Caco-2 (cell line): Measurements from ENCODE around the gene AUTS2. TPM values are rescaled to one million over a fixed set of nuclear protein-coding genes. Genes with fewer than 3 reads are reported as not detected.

Source experiments
- BruUV-seq: library from RNA; stranded (reverse); fragments of 400-500 nt; replicated peaks from 2 replicates; lab custom pipeline; 2021; lab: Mats Ljungman, UMichigan
- CTCF ChIA-PET: fragments of 300-600 bp; sonication (Branson Sonifier 250); formaldehyde crosslinking; loops from one replicate; lab custom pipeline; 2022; ENCODE audit warnings: antibody characterized with exemption; lab: Charles Lee
- POLR2A ChIA-PET: fragments of 300-600 bp; sonication (Branson Sonifier 250); formaldehyde crosslinking; loops from one replicate; lab custom pipeline; 2022; ENCODE audit warnings: antibody characterized with exemption; lab: Charles Lee
- DNase-seq, 2 experiments: peaks; one replicate each; pipeline versions ENCODE4 v3.0.0 to v3.0.0-alpha.2; 2020 to 2022
- H3K27me3 ChIP-seq: replicated peaks from 2 replicates; pipeline ENCODE4 v1.6.0; 2011; ENCODE audit warnings: low read length; ENCODE audit not compliant: control insufficient read depth, insufficient read depth
- H3K36me3 ChIP-seq: 2 replicates; pipeline ENCODE4 v1.5.1; 2011; ENCODE audit warnings: low read length; ENCODE audit not compliant: control insufficient read depth, insufficient read depth
- H3K4me1 ChIP-seq: fragments of 250-450 bp; sonication (Bioruptor Pico); 2 replicates; pipeline ENCODE4 v1.5.1; 2020; ENCODE audit warnings: mild to moderate bottlenecking
- H3K4me3 ChIP-seq: 2 replicates; pipeline ENCODE4 v1.5.1; 2011; ENCODE audit warnings: low read depth, mild to moderate bottlenecking, control low read depth, low read length
- H3K9me3 ChIP-seq: fragments of 250-450 bp; sonication (Bioruptor Pico); 2 replicates; pipeline ENCODE4 v1.5.1; 2020; ENCODE audit warnings: mild to moderate bottlenecking, moderate library complexity
- H3K27ac Mint-ChIP-seq: one replicate; pipeline ENCODE4 v1.8.0; 2022; ENCODE audit warnings: mixed read lengths; ENCODE audit not compliant: unreplicated experiment
- H3K27me3 Mint-ChIP-seq: one replicate; pipeline ENCODE4 v1.8.0; 2022; ENCODE audit warnings: mixed read lengths; ENCODE audit not compliant: insufficient read depth, unreplicated experiment
- H3K36me3 Mint-ChIP-seq: one replicate; pipeline ENCODE4 v1.8.0; 2022; ENCODE audit warnings: mild to moderate bottlenecking, mixed read lengths; ENCODE audit not compliant: insufficient read depth, unreplicated experiment
- H3K4me1 Mint-ChIP-seq: one replicate; pipeline ENCODE4 v1.8.0; 2022; ENCODE audit warnings: low read depth, mixed read lengths; ENCODE audit not compliant: unreplicated experiment
- H3K4me3 Mint-ChIP-seq: one replicate; pipeline ENCODE4 v1.8.0; 2022; ENCODE audit warnings: mild to moderate bottlenecking, moderate library complexity, mixed read lengths; ENCODE audit not compliant: unreplicated experiment
- H3K9me3 Mint-ChIP-seq: one replicate; pipeline ENCODE4 v1.8.0; 2022; ENCODE audit warnings: mixed read lengths; ENCODE audit not compliant: unreplicated experiment
- intact Hi-C: fragments of 100-400 bp; cut with micrococcal nuclease; formaldehyde crosslinking; loops from one replicate; pipeline ENCODE4 v1.10.0; 2022; ENCODE audit not compliant: unreplicated experiment
- total RNA-seq: library from RNA; stranded (reverse); gene quantifications from 2 replicates; pipeline ENCODE4 v1.2.3, GENCODE V29; 2022
- TF ChIP-seq, protein P1 (sequence below), 2 experiments: fragments of 200-600 bp in 1 of 2; IDR thresholded peaks; 1 replicate in 1 of 2; 2 replicates in 1 of 2; pipeline versions ENCODE4 v1.5.1 to v1.8.0; 2011 to 2022; ENCODE audit warnings: antibody characterized with exemption in 1 of 2, control low read depth in 1 of 2, inconsistent platforms in 1 of 2, low read depth in 1 of 2, low read length in 1 of 2, mild to moderate bottlenecking in 1 of 2, moderate library complexity in 1 of 2; ENCODE audit not compliant: insufficient read depth in 1 of 2, severe bottlenecking in 1 of 2, unreplicated experiment in 1 of 2

AUTS2 gene
- total RNA-seq, 1 experiment from 2014 or later: 37.1 TPM

DNA sequence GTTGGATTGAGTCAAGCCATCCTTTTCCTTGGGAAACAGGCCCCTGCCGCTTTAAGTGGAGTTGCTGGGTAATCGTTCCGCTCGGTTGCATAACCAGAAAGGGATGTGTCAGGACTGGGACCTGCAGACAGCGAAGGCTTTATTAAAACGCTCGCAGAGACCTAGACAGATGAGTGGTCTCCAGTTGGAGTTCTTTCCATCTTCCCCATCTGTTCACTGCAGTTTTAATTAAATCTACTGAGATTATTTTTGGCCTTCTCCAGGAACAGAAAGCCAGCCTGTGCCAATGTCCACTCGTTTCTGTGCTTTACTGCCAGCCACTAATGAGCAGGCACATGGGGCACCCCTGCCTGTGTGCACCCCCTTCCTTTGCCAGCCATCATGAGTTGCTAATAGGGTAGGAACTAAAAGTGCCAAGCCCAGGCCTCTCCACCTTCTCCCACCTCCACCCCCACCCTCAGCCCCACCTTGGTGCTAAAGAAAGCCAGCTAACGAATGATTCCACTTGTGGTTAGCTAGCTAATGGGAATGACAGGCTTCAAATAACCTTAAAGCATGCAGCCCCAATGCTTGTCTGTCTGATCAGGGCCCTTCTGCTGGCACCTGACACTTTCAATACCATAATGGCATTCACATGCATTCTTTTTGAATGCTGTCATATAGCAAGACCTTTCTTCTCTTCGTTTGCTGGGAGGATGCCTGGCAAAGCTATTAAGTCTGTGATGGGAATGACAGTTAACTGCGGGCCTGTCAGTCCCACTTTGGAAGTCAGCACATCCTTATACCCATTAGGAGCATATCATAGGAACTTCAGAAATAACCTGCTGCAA lies 976.9 kb downstream of the AUTS2 start:
- no TSS peak for BruUV-seq
- CTCF ChIA-PET: no interaction called here
- Mint-ChIP-seq H3K36me3 (no peaks in the 10 kb centered on the region), H3K27ac (no peak overlapping the region), H3K4me3 (no peak overlapping the region), H3K4me1 (peaks cover 24% of the 10 kb centered on the region), H3K9me3 (peaks cover 9% of the 10 kb centered on the region), H3K27me3 (no peaks in the 10 kb centered on the region)
- TF ChIP-seq, protein P1, sequence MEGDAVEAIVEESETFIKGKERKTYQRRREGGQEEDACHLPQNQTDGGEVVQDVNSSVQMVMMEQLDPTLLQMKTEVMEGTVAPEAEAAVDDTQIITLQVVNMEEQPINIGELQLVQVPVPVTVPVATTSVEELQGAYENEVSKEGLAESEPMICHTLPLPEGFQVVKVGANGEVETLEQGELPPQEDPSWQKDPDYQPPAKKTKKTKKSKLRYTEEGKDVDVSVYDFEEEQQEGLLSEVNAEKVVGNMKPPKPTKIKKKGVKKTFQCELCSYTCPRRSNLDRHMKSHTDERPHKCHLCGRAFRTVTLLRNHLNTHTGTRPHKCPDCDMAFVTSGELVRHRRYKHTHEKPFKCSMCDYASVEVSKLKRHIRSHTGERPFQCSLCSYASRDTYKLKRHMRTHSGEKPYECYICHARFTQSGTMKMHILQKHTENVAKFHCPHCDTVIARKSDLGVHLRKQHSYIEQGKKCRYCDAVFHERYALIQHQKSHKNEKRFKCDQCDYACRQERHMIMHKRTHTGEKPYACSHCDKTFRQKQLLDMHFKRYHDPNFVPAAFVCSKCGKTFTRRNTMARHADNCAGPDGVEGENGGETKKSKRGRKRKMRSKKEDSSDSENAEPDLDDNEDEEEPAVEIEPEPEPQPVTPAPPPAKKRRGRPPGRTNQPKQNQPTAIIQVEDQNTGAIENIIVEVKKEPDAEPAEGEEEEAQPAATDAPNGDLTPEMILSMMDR (IDR thresholded peaks at IDR 0.05; ENCODE audit: insufficient read depth in 1 of 2, low read depth in 1 of 2, low read length in 1 of 2, severe bottlenecking in 1 of 2, unreplicated experiment in 1 of 2): no peak
- POLR2A ChIA-PET: no interaction called here
- peaks cover 25% of the 10 kb centered on the region for H3K4me1 ChIP-seq
- H3K9me3 ChIP-seq: no peaks in the 10 kb centered on the region
- DNase-seq: no peak
- H3K4me3 ChIP-seq: no peak overlapping the region
- H3K36me3 ChIP-seq: no peaks in the 10 kb centered on the region
- H3K27me3 ChIP-seq: no peaks in the 10 kb centered on the region
- intact Hi-C loops: loop anchor here (5.0 kb wide), 1 partner anchor 122 kb away; no protein-coding TSS in a partner anchor

DNA sequence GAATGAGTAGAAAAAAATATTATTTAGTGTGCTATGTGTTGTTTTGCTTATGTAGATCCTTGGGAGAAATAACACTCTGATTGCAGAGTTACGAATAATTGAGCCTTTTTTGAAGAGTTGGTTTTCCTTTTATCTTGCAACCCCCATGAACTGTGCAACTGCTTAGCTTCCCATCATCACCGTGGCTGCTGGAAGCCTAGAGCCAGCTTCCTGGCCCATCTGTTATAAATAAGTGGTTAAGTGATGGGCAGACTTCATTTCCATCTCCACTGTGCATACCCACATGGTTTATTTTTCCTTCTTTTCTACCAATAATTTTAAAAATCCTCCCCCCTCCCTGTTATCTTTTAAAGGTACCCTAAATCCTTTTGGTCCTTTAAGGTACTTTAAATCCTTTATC lies 978.8 kb downstream of the AUTS2 start:
- H3K27me3 Mint-ChIP-seq: no peaks in the 10 kb centered on the region
- H3K36me3 ChIP-seq: no peaks in the 10 kb centered on the region
- CTCF ChIA-PET: no interaction called here
- H3K4me1 ChIP-seq: peaks cover 6% of the 10 kb centered on the region; the same call in 1 of the 2 replicates
- TF ChIP-seq, protein P1 (IDR thresholded peaks at IDR 0.05; ENCODE audit: insufficient read depth in 1 of 2, low read depth in 1 of 2, low read length in 1 of 2, severe bottlenecking in 1 of 2, unreplicated experiment in 1 of 2): no peak
- intact Hi-C loops: no loop called here
- H3K4me3 ChIP-seq: no peak overlapping the region
- no peaks in the 10 kb centered on the region for H3K9me3 ChIP-seq
- H3K36me3 Mint-ChIP-seq: no peaks in the 10 kb centered on the region
- H3K27ac Mint-ChIP-seq: no peak overlapping the region
- H3K9me3 Mint-ChIP-seq: no peaks in the 10 kb centered on the region
- POLR2A ChIA-PET: no interaction called here
- no peak for DNase-seq
- H3K27me3 ChIP-seq: no peaks in the 10 kb centered on the region
- peaks cover 6% of the 10 kb centered on the region for H3K4me1 Mint-ChIP-seq
- no TSS peak for BruUV-seq
- no peak overlapping the region for H3K4me3 Mint-ChIP-seq

DNA sequence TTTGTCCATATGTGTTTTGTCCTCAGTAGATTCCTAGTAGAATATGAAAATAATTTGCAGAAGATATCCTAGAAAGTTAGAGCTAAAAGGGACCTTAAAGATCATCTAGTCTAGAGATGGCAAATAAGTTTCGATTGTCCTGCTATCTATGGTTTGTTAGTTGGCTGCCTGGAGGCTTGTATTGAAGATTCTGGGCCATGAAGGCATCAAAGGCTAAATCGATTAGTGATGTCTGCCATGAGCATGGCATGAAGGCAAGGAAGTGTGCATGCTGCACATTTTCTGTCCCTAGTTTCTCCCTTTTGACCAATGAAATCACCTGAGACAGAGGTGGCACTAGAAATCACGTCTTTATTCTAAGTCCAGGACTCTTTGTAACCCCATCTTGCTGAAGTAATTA lies 979.9 kb downstream of the AUTS2 start:
- DNase-seq: no peak
- Histone ChIP-seq H3K36me3 (no peaks in the 10 kb centered on the region), H3K4me1 (peaks cover 5% of the 10 kb centered on the region; the same call in 1 of the 2 replicates), H3K27me3 (no peaks in the 10 kb centered on the region), H3K4me3 (no peak overlapping the region), H3K9me3 (no peaks in the 10 kb centered on the region)
- POLR2A ChIA-PET: no interaction called here
- Mint-ChIP-seq H3K4me3 (no peak overlapping the region), H3K27me3 (no peaks in the 10 kb centered on the region), H3K36me3 (no peaks in the 10 kb centered on the region), H3K27ac (no peak overlapping the region), H3K9me3 (no peaks in the 10 kb centered on the region), H3K4me1 (peaks cover 6% of the 10 kb centered on the region)
- BruUV-seq: no TSS peak
- TF ChIP-seq, protein P1 (IDR thresholded peaks at IDR 0.05; ENCODE audit: insufficient read depth in 1 of 2, low read depth in 1 of 2, low read length in 1 of 2, severe bottlenecking in 1 of 2, unreplicated experiment in 1 of 2): no peak
- intact Hi-C loops: no loop called here
- CTCF ChIA-PET: no interaction called here
